ENCODE results near the gene CYREN. TPM values are rescaled to one million over a fixed set of nuclear protein-coding genes. Genes with fewer than 3 reads are reported as not detected.
"Not testable (repeated sequence)": the region's sequence is repeated elsewhere in the genome, so short reads cannot be mapped to it uniquely, and the experiment has no call there.

The CYREN gene
- total RNA-seq, 1 donor from 2014 or later, result 35.4 TPM

- no peak for DNase-seq
These were observed 11.0 kb downstream of the CYREN start for GRCh38 chr7:135159359-135160085.

- DNase-seq, result no peak
These were observed 11.6 kb downstream of the CYREN start for GRCh38 chr7:135158874-135159273.

DNA sequence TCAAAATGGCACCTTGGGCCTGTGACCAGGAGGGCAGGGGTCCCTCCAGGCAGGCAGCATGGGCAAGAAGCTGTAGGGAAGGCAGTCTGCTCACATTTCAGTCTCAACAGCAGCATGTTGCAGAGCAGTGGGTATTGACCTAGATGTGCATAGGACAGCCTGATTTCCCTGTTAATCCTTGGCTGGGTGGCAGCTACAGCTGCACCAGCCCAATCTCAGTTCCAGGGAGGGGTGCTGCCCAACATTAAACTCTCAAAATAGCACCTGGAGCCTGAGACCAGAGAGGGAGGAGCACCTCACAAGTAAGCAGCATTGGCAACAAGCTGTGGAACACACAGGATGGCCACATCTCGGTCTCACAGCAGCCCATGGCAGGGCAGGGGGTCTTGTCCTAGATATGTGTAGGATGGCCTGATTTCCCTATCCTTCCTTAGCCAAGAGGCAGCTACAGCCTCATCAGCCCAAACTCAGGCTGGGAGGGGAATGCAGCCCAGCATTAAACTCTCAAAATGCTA is 12.3 kb downstream of the CYREN start:
- DNase-seq, result no peak

DNA sequence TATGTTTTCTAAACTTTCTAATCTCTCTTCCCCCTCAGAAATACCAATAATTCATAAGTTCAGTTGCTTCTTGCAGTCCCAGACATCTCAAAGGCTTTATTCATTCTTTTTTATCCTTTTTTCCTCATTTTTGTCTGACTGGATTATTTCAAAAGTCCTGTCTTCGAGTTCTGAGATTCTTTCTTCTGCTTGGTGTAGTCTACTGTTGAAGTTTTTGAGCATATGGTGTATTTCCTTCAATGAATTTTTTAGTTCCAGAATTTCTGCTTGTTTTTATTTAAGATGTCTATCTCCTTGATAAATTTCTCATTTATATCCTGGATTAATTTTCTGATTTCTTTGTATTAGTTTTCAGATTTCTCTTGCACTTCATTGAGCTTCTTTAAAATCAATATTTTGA is 14.2 kb downstream of the CYREN start:
- DNase-seq, result no peak

DNA sequence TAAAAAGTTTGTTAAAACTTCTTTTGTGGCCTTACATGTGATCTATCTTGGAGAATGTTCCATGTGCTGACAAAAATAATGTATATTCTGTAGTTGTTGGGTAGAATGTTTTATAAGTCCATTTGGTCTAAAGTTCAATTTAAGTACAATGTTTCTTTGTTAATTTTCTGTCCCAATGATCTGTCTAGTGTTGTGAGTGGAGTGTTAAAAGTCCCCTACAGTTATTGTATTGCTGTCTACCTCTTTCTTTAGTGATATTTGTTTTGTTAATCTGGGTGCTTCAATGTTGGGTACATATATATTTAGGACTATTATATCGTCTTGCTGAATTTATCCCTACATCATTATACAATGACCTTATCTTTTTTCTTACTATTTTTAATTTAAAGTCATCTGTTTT is 15.8 kb downstream of the CYREN start:
- DNase-seq, result no peak

DNA sequence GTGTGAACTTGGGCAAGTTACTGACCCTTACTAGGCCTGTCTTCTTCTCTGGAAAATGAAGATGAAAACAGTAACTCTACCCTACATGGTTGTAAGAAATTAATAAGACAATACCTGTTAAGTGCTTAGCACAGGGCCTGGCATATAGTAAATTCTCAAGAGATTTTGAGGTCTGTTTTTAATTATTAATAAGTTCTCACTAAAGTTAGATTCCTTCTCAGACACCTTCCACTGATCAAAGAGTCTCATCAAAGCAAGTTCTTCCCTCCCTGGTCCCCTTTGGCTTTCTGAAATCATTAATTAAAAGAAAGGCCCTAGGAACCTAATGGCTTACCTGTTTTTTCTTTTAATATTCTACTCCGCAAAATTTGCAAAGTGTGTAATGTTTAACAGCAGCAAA is 18.1 kb downstream of the CYREN start:
- no peak for DNase-seq

- DNase-seq, result no peak
These were observed 19.0 kb downstream of the CYREN start for GRCh38 chr7:135151533-135151932.

- DNase-seq, result no peak
These were observed 19.4 kb downstream of the CYREN start for GRCh38 chr7:135151132-135151531.

DNA sequence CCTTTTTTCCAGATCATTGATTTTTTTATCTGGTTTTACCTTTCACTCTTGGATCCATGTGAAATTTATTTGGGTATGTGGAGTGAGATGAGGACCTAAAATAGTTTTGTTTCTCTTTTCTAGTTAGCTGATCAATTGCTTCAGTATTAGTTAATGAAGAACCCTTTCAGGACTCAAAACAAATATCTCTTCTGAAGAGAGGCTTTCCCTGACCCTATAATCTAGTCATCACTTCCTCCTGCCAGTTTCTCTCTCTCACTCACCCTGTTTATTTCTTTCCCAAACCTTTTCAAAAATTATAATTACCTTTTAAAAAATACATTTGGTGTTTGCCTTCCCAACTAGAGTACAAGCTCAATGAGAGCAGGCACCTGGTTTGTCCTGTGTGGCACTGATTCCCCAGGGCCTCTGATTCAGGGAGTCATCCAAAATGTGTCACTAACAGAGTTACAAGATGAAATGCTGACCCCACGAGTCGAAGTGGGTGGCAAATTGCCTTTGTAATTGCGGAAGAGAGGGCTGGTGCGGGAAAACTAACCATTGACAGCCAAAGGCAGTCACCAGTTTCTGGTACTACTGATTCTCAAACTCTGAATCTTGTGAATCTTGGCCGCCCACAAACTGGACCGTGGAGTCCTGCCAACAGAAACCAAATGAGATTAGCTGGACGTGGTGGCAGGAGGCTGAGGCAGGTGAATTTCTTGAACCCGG is 20.3 kb downstream of the CYREN start:
- no peak for DNase-seq

GRCh38 chr7:135147899-135148721 is 22.4 kb downstream of the CYREN start, which contains the start of gene TMEM140:
TSS of gene TMEM140 (plus strand) at chr7:135148072. CDS start at chr7:135164442, 16,370 bp downstream.
- DNase-seq, result no peak

DNA sequence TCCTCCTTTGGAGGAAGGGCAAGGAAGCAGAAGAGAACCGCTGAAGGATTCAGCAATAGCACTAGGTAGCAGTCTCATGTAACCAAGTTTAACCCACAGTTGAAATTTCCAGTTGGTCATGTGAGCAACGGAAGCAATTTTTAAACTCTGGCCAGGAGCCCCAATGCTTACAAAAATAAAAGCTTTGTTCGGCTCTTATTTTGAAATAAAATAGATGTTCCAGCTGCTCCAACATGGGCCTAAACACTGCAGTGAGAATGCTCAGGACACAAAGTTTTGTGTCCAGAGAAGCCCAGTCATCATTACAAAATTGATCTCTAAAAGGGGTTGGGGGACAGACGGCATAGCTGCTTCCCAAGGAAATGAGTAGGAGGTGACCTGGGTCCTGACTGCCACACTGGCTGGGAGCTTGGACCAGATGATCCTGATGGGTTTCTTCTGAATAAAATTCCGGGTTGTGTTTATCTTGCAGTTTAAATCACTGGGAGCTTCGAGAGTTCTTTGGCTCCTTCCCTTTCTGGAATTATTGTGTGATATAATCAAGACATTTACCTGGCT is 23.1 kb downstream of the CYREN start:
- no peak for DNase-seq

DNA sequence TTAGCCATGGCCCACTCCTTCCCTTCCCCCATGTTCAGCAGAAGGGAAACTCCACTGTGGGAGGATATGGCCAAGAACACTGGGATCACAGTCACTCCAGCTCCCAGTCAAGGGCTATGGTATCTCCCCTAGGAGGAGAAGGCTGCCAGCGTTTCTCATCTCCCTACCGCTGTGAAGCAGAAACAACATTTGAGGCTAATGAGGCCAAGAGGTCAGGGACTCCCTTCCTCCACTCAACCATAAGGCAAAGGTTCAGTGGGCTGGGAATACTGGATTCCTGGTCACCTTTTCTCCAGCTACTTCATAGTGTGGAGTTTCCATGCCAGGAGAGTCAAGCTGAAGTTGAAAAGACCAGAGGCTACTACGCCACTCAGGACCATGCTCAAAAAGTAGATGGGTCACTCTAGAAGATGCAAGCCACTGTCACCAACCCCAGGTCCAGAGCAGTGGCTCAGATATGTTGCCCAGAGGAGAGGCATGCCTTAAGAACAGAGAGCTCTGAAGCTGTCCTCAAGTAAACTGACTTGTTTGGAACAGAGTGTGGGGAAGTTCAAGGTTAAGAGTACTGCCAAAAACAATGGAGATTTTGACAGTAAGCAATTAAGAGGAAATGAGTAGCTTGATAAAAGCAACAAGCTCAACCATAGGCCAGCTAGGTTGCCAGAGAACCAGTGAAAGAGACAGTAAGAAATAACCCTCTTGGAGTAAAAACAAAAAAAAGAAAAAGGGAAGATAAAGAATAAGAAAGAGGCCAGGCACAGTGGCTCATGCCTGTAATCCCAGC is 26.4 kb downstream of the CYREN start:
- no peak for DNase-seq

GRCh38 chr7:135129579-135129978 is 40.9 kb downstream of the CYREN start:
- no peak for DNase-seq

- DNase-seq, result no peak
These were observed 41.6 kb downstream of the CYREN start for GRCh38 chr7:135128931-135129330.

DNA sequence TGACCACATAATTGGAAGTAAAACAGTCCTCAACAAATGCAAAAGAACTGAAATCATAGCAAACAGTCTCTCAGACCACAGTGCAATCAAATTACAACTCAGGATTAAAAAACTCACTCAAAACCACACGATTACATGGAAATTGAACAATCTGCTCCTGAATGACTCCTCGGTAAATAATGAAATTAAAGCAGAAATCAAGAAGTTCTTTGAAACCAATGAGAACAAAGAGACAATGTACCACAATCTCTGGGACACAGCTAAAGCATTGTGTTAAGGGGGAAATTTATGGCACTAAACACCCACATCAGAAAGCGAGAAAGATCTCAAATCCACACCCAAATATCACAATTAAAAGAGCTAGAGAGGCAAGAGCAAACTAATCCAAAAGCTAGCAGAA is 45.9 kb downstream of the CYREN start:
- not testable (repeated sequence) for DNase-seq

DNA sequence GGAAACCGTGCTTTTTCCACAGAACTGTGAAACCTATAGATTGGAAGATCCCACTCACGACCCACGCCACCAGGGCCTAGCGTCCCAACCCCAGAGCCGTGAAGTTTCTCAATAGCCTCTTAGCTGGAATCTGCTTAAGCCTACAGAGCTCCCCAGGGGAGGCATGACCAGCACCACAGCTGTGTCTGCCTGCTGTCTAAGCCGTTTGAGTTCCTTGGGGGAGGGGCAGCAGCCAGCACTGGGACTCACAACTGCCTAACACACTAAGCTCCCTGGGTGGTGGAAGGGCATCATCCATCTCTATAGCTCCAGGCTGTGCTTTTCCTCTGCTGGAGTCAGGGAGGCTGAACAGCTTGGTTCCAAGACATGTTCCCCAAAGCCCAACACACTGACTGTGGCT is 48.6 kb downstream of the CYREN start:
- DNase-seq, result no peak

DNA sequence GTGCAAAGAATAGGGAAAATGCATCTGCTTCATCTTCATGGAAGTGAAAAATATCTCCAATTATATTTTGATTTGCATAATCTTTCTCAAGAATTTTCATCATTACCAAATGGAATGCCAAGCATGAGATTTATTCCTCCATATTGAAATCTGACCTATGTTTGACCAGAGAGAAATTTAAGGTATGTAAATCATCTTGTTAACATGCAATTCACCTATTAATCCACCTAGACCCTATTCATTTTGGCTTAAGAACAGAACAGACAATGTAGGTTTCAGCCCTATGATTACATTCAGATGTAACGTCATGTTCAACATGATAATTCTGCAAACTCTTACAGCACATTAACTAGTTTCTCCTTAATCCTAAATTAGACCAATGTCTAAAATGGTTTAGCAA is 53.4 kb downstream of the CYREN start:
- DNase-seq, result no peak
